Endometrium (tissue), 2 donors: ENCODE measurements around the gene MCHR1.
A peak's percentile ranks its signal among the peaks of the same experiment; 100 is the strongest.
"Not testable (repeated sequence)": the region's sequence is repeated elsewhere in the genome, so short reads cannot be mapped to it uniquely, and the experiment has no call there.

Experiments used
- FAIRE-seq: peaks from 2 replicates; lab custom pipeline; 2012; peaks lifted over from hg19 to GRCh38; lab: Jason Lieb, UNC
- donor health status: control.
- donor health status: control.

The MCHR1 gene

GRCh38 chr22:40691532-40691931, 12.2 kb downstream of the MCHR1 start:
- FAIRE-seq, result no peak

GRCh38 chr22:40694411-40694810, 15.1 kb downstream of the MCHR1 start:
- FAIRE-seq, result no peak

GRCh38 chr22:40701274-40701673, 22.0 kb downstream of the MCHR1 start:
- FAIRE-seq, result no peak

GRCh38 chr22:40703174-40703573, 23.9 kb downstream of the MCHR1 start:
- no peak for FAIRE-seq

GRCh38 chr22:40703736-40704135, 24.5 kb downstream of the MCHR1 start:
- no peak for FAIRE-seq

GRCh38 chr22:40705918-40706682, 26.8 kb downstream of the MCHR1 start:
- FAIRE-seq, result no peak

GRCh38 chr22:40707154-40707553, 27.9 kb downstream of the MCHR1 start:
- no peak for FAIRE-seq

GRCh38 chr22:40708177-40708576, 28.9 kb downstream of the MCHR1 start:
- FAIRE-seq, result no peak

- FAIRE-seq, result peak; percentile 33
Measured at GRCh38 chr22:40709752-40710413, 30.6 kb downstream of the MCHR1 start.

GRCh38 chr22:40712311-40712710, 33.0 kb downstream of the MCHR1 start:
- FAIRE-seq, result no peak

GRCh38 chr22:40714499-40715337, 35.4 kb downstream of the MCHR1 start:
- no peak for FAIRE-seq

GRCh38 chr22:40716116-40716515, 36.8 kb downstream of the MCHR1 start:
- FAIRE-seq, result no peak

- FAIRE-seq, result not testable (repeated sequence)
Measured at GRCh38 chr22:40717657-40718056, 38.4 kb downstream of the MCHR1 start.

GRCh38 chr22:40718250-40719204, 39.2 kb downstream of the MCHR1 start:
- no peak for FAIRE-seq

GRCh38 chr22:40719599-40719998, 40.3 kb downstream of the MCHR1 start:
- no peak for FAIRE-seq

GRCh38 chr22:40720156-40720537, 40.9 kb downstream of the MCHR1 start:
- not testable (repeated sequence) for FAIRE-seq

- FAIRE-seq, result no peak
Measured at GRCh38 chr22:40720538-40721256, 41.4 kb downstream of the MCHR1 start.

GRCh38 chr22:40721266-40721665, 42.0 kb downstream of the MCHR1 start:
- FAIRE-seq, result no peak

- FAIRE-seq, result no peak
Measured at GRCh38 chr22:40723396-40723933, 44.2 kb downstream of the MCHR1 start.

GRCh38 chr22:40726514-40726913, 47.2 kb downstream of the MCHR1 start:
- no peak for FAIRE-seq
